ENCODE data around the gene MT1M. TPM values are rescaled to one million over a fixed set of nuclear protein-coding genes. Genes with fewer than 3 reads are reported as not detected.

MT1M gene
- total RNA-seq, 1 experiment from 2014 or later = 0.39 TPM

DNA sequence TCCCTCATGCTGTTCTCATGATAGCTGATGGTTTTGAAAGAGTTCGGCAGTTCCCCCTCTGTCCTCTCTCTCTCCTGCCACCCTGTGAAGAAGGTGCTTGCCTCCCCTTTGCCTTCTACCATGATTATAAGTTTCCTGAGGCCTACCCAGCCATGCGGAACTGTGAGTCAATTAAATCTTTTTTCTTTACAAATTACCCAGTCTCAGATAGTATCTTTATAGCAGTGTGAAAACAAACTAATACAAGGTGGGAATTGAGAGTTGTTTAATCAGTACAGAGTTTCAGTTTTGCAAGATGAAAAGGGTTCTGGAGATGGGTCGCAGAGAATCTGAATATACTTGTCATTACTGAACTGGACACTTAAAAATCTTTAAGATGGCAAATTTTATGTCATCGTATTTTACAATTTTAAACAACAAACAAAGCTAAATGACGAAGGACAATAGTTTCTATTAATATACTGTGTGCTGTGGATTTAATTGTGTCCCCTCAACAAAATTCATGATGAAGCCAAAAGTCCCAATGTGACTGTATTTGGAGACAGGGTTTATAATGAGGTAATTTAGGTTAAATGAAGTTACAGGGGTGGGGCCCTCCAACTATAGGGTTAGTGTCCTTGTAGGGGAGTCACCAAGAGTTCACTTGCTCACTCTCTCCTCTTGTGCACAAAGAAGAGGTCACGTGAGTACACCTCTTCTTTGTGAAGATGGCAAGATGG is 38.7 kb upstream of the MT1M start:
- Histone ChIP-seq H3K4me3 (replicated peaks in 1 of 2; ENCODE audit: low read depth in 1 of 2, low read length in 2 of 2) (no peak overlapping the region), H3K27me3 (ENCODE audit: insufficient read depth, low read length) (no peaks in the 10 kb centered on the region), H3K4me2 (ENCODE audit: low read length) (no peak overlapping the region), H3K9ac (ENCODE audit: low read length) (no peak overlapping the region), H4K20me1 (ENCODE audit: insufficient read depth) (no peaks in the 10 kb centered on the region), H3K79me2 (ENCODE audit: insufficient read depth, low read length) (no peaks in the 10 kb centered on the region), H3K9me2 (ENCODE audit: insufficient read depth) (no peaks in the 10 kb centered on the region), H3K9me3 (ENCODE audit: control insufficient read depth in 1 of 2, insufficient read depth in 1 of 2, low read depth in 1 of 2, low read length in 2 of 2) (no peaks in the 10 kb centered on the region), H3K36me3 (ENCODE audit: control insufficient read depth in 1 of 2, insufficient read depth in 2 of 2, low read length in 2 of 2) (no peaks in the 10 kb centered on the region), H3K27ac (ENCODE audit: low read depth, low read length) (no peak overlapping the region), H3K4me1 (ENCODE audit: control insufficient read depth in 1 of 2, insufficient read depth in 2 of 2, low read length in 2 of 2) (0 out of 4 replicates have a peak, but pooled peaks cover 0 to 3% of the 10 kb centered on the region in 2 experiments), H2AFZ (ENCODE audit: low read depth, low read length, poor library complexity, severe bottlenecking) (no peak overlapping the region)
- no peak for ATAC-seq
- no peak for TF ChIP-seq EZH2phosphoT487 (IDR thresholded peaks at IDR 0.05; ENCODE audit: borderline replicate concordance)
- TF ChIP-seq YY1 (IDR thresholded peaks at IDR 0.05; ENCODE audit: extremely low read depth, insufficient replicate concordance, low read depth, low read length) = no peak
- TF ChIP-seq, protein P1, sequence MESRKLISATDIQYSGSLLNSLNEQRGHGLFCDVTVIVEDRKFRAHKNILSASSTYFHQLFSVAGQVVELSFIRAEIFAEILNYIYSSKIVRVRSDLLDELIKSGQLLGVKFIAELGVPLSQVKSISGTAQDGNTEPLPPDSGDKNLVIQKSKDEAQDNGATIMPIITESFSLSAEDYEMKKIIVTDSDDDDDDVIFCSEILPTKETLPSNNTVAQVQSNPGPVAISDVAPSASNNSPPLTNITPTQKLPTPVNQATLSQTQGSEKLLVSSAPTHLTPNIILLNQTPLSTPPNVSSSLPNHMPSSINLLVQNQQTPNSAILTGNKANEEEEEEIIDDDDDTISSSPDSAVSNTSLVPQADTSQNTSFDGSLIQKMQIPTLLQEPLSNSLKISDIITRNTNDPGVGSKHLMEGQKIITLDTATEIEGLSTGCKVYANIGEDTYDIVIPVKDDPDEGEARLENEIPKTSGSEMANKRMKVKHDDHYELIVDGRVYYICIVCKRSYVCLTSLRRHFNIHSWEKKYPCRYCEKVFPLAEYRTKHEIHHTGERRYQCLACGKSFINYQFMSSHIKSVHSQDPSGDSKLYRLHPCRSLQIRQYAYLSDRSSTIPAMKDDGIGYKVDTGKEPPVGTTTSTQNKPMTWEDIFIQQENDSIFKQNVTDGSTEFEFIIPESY (IDR thresholded peaks at IDR 0.05; ENCODE audit: extremely low read depth, insufficient replicate concordance, low read length) = no peak
- POLR2A ChIA-PET = no interaction called here
- intact Hi-C loops (cut with micrococcal nuclease) = no loop called here
- no TSS peak for BruUV-seq (replicated peaks)
- CTCF ChIA-PET = no interaction called here
- DNase-seq (ENCODE audit: low read depth, low spot score) = no peak
- RAD21 ChIA-PET (ENCODE audit: low non-redundant PET in 1 of 2, low total read pairs in 2 of 2, uncharacterized antibody in 2 of 2, unreplicated experiment in 2 of 2) = no interaction called here

DNA sequence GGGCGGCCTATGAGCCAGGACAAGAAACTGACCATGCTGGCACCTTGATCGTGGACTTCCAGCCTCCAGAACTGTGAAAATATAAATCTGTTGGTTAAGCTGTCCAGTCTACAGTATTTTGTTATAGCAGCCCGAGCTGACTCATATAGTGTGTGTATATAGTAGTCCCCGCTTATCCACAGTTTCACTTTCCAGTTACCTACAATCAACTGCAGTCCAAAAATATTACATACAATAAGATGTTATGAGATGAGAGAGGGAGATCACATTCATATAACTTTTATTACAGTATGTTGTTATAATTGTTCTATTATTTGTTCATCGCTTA is 38.2 kb upstream of the MT1M start:
- Histone ChIP-seq H3K4me1 (ENCODE audit: control insufficient read depth in 1 of 2, insufficient read depth in 2 of 2, low read length in 2 of 2) (0 out of 4 replicates have a peak, but pooled peaks cover 0 to 3% of the 10 kb centered on the region in 2 experiments), H3K79me2 (ENCODE audit: insufficient read depth, low read length) (no peaks in the 10 kb centered on the region), H3K4me3 (replicated peaks in 1 of 2; ENCODE audit: low read depth in 1 of 2, low read length in 2 of 2) (no peak overlapping the region), H4K20me1 (ENCODE audit: insufficient read depth) (no peaks in the 10 kb centered on the region), H3K36me3 (ENCODE audit: control insufficient read depth in 1 of 2, insufficient read depth in 2 of 2, low read length in 2 of 2) (no peaks in the 10 kb centered on the region), H3K9ac (ENCODE audit: low read length) (no peak overlapping the region), H2AFZ (ENCODE audit: low read depth, low read length, poor library complexity, severe bottlenecking) (no peak overlapping the region), H3K4me2 (ENCODE audit: low read length) (no peak overlapping the region), H3K9me3 (ENCODE audit: control insufficient read depth in 1 of 2, insufficient read depth in 1 of 2, low read depth in 1 of 2, low read length in 2 of 2) (no peaks in the 10 kb centered on the region), H3K9me2 (ENCODE audit: insufficient read depth) (no peaks in the 10 kb centered on the region), H3K27ac (ENCODE audit: low read depth, low read length) (no peak overlapping the region), H3K27me3 (ENCODE audit: insufficient read depth, low read length) (no peaks in the 10 kb centered on the region)
- ATAC-seq (no peak), DNase-seq (ENCODE audit: low read depth, low spot score) (no peak)
- BruUV-seq (replicated peaks) = no TSS peak
- intact Hi-C loops (cut with micrococcal nuclease) = no loop called here
- RAD21 ChIA-PET (ENCODE audit: low non-redundant PET in 1 of 2, low total read pairs in 2 of 2, uncharacterized antibody in 2 of 2, unreplicated experiment in 2 of 2) = no interaction called here
- CTCF ChIA-PET = no interaction called here
- TF ChIP-seq, protein P2, sequence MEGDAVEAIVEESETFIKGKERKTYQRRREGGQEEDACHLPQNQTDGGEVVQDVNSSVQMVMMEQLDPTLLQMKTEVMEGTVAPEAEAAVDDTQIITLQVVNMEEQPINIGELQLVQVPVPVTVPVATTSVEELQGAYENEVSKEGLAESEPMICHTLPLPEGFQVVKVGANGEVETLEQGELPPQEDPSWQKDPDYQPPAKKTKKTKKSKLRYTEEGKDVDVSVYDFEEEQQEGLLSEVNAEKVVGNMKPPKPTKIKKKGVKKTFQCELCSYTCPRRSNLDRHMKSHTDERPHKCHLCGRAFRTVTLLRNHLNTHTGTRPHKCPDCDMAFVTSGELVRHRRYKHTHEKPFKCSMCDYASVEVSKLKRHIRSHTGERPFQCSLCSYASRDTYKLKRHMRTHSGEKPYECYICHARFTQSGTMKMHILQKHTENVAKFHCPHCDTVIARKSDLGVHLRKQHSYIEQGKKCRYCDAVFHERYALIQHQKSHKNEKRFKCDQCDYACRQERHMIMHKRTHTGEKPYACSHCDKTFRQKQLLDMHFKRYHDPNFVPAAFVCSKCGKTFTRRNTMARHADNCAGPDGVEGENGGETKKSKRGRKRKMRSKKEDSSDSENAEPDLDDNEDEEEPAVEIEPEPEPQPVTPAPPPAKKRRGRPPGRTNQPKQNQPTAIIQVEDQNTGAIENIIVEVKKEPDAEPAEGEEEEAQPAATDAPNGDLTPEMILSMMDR (IDR thresholded peaks at IDR 0.05 in 2 of 3, conservative IDR thresholded peaks at IDR 0.05 in 1 of 3; ENCODE audit: borderline replicate concordance in 1 of 3, insufficient read depth in 1 of 3, low read depth in 2 of 3, low read length in 2 of 3) = no peak
- TF ChIP-seq ELF1 (IDR thresholded peaks at IDR 0.05; ENCODE audit: borderline replicate concordance, low read depth) (no peak), YY1 (IDR thresholded peaks at IDR 0.05; ENCODE audit: extremely low read depth, insufficient replicate concordance, low read depth, low read length) (no peak), JUND (IDR thresholded peaks at IDR 0.05) (no peak), RAD21 (IDR thresholded peaks at IDR 0.05; ENCODE audit: low read depth) (no peak), SRF (IDR thresholded peaks at IDR 0.05; ENCODE audit: low read depth) (no peak), SP1 (IDR thresholded peaks at IDR 0.05; ENCODE audit: low read depth) (no peak), POLR2AphosphoS5 (IDR thresholded peaks at IDR 0.05; ENCODE audit: low read depth, low read length) (no peak)
- TF ChIP-seq, protein P3, sequence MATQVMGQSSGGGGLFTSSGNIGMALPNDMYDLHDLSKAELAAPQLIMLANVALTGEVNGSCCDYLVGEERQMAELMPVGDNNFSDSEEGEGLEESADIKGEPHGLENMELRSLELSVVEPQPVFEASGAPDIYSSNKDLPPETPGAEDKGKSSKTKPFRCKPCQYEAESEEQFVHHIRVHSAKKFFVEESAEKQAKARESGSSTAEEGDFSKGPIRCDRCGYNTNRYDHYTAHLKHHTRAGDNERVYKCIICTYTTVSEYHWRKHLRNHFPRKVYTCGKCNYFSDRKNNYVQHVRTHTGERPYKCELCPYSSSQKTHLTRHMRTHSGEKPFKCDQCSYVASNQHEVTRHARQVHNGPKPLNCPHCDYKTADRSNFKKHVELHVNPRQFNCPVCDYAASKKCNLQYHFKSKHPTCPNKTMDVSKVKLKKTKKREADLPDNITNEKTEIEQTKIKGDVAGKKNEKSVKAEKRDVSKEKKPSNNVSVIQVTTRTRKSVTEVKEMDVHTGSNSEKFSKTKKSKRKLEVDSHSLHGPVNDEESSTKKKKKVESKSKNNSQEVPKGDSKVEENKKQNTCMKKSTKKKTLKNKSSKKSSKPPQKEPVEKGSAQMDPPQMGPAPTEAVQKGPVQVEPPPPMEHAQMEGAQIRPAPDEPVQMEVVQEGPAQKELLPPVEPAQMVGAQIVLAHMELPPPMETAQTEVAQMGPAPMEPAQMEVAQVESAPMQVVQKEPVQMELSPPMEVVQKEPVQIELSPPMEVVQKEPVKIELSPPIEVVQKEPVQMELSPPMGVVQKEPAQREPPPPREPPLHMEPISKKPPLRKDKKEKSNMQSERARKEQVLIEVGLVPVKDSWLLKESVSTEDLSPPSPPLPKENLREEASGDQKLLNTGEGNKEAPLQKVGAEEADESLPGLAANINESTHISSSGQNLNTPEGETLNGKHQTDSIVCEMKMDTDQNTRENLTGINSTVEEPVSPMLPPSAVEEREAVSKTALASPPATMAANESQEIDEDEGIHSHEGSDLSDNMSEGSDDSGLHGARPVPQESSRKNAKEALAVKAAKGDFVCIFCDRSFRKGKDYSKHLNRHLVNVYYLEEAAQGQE (IDR thresholded peaks at IDR 0.05; ENCODE audit: low read depth) = no peak
- POLR2A ChIA-PET = no interaction called here
